CD14-positive monocyte (primary cell): Measurements from ENCODE around the gene KCNB1. TPM values are rescaled to one million over a fixed set of nuclear protein-coding genes. Genes with fewer than 3 reads are reported as not detected.

Source experiments
- DNase-seq, 3 donors: peaks; one replicate each; pipeline ENCODE4 v3.0.0-alpha.2; 2011 to 2022
- H2AFZ ChIP-seq: 2 replicates; pipeline ENCODE4 v1.6.0; 2012; ENCODE audit warnings: mild to moderate bottlenecking, low read depth, low read length, inconsistent platforms; ENCODE audit not compliant: insufficient read depth, poor library complexity, severe bottlenecking
- H3K27ac ChIP-seq, 2 donors: 1 replicate in 1 of 2; 2 replicates in 1 of 2; pipeline ENCODE4 v1.5.1; 2012 to 2013; ENCODE audit warnings: low read length in 2 of 2, control low read depth in 1 of 2, inconsistent platforms in 1 of 2, low read depth in 1 of 2, mild to moderate bottlenecking in 1 of 2
- H3K27me3 ChIP-seq, 2 donors: one replicate each; pipeline versions ENCODE4 v1.6.0 to v1.6.1; 2011 to 2013; ENCODE audit warnings: low read length in 2 of 2; ENCODE audit not compliant: control insufficient read depth in 2 of 2, insufficient read depth in 2 of 2
- H3K36me3 ChIP-seq, 2 donors: replicated peaks in 1 of 2; 1 replicate in 1 of 2; 2 replicates in 1 of 2; pipeline versions ENCODE4 v1.5.1 to v1.6.1; 2012 to 2013; ENCODE audit warnings: low read length in 2 of 2, control low read depth in 1 of 2, inconsistent platforms in 1 of 2, mild to moderate bottlenecking in 1 of 2; ENCODE audit not compliant: insufficient read depth in 2 of 2, control insufficient read depth in 1 of 2
- H3K4me1 ChIP-seq, 2 donors: 1 replicate in 1 of 2; 2 replicates in 1 of 2; pipeline versions ENCODE4 v1.5.1 to v1.6.1; 2012 to 2013; ENCODE audit warnings: low read length in 2 of 2, control low read depth in 1 of 2, inconsistent platforms in 1 of 2, mild to moderate bottlenecking in 1 of 2, moderate library complexity in 1 of 2; ENCODE audit not compliant: insufficient read depth in 2 of 2, control insufficient read depth in 1 of 2
- H3K4me2 ChIP-seq: replicated peaks from 2 replicates; pipeline ENCODE3; 2012; ENCODE audit warnings: low read length, moderate library complexity, mild to moderate bottlenecking; ENCODE audit not compliant: poor library complexity, severe bottlenecking; ENCODE audit errors: extremely low read depth
- H3K4me3 ChIP-seq, 3 experiments: fragments of 200-600 bp in 1 of 3; sonication (generic) in 1 of 3; replicated peaks in 1 of 3; 1 replicate in 2 of 3; 2 replicates in 1 of 3; pipeline ENCODE4 v1.5.1; 2011 to 2013; ENCODE audit warnings: low read length in 3 of 3, mild to moderate bottlenecking in 3 of 3, control low read depth in 2 of 3, low read depth in 2 of 3, inconsistent platforms in 1 of 3, moderate library complexity in 1 of 3
- H3K79me2 ChIP-seq: 2 replicates; pipeline ENCODE4 v1.6.0; 2012; ENCODE audit warnings: mild to moderate bottlenecking, control low read depth, inconsistent platforms, low read length, moderate library complexity; ENCODE audit not compliant: insufficient read depth
- H3K9ac ChIP-seq: 2 replicates; pipeline ENCODE4 v1.6.0; 2017; ENCODE audit warnings: low read length, mild to moderate bottlenecking; ENCODE audit not compliant: insufficient read depth, poor library complexity, severe bottlenecking
- H3K9me3 ChIP-seq, 2 donors: replicated peaks in 1 of 2; 1 replicate in 1 of 2; 2 replicates in 1 of 2; pipeline versions ENCODE4 v1.5.1 to v1.6.1; 2012 to 2013; ENCODE audit warnings: low read length in 2 of 2, control low read depth in 1 of 2; ENCODE audit not compliant: control insufficient read depth in 1 of 2, insufficient read depth in 1 of 2
- H4K20me1 ChIP-seq: 2 replicates; pipeline ENCODE4 v1.6.0; 2012; ENCODE audit warnings: mild to moderate bottlenecking, low read length, control low read depth, moderate library complexity; ENCODE audit not compliant: insufficient read depth
- H3K27ac Mint-ChIP-seq, 7 donors: one replicate each; pipeline ENCODE4 v1.8.0; 2020; ENCODE audit warnings: mild to moderate bottlenecking in 7 of 7, mixed read lengths in 7 of 7, moderate library complexity in 6 of 7, inconsistent platforms in 2 of 7
- H3K27me3 Mint-ChIP-seq, 3 donors: one replicate each; pipeline ENCODE4 v1.8.0; 2021 to 2022; ENCODE audit warnings: low read depth in 3 of 3, mild to moderate bottlenecking in 3 of 3, mixed read lengths in 3 of 3, moderate library complexity in 3 of 3, inconsistent platforms in 1 of 3
- H3K36me3 Mint-ChIP-seq, 2 donors: one replicate each; pipeline ENCODE4 v1.8.0; 2020; ENCODE audit warnings: mixed read lengths in 2 of 2, inconsistent platforms in 1 of 2, mild to moderate bottlenecking in 1 of 2
- H3K4me1 Mint-ChIP-seq: one replicate; pipeline ENCODE4 v1.8.0; 2020; ENCODE audit warnings: mild to moderate bottlenecking, mixed read lengths
- H3K4me3 Mint-ChIP-seq, 2 donors: one replicate each; pipeline ENCODE4 v1.8.0; 2020; ENCODE audit warnings: mild to moderate bottlenecking in 2 of 2, mixed read lengths in 2 of 2, moderate library complexity in 1 of 2
- H3K9me3 Mint-ChIP-seq, 7 donors: one replicate each; pipeline ENCODE4 v1.8.0; 2020 to 2022; ENCODE audit warnings: mixed read lengths in 7 of 7, mild to moderate bottlenecking in 6 of 7, moderate library complexity in 6 of 7, inconsistent platforms in 2 of 7
- WGBS: methylation state at CpG from one replicate; pipeline ENCODE4 v1.1.5; 2013; ENCODE audit warnings: missing lambda C conversion rate; ENCODE audit not compliant: insufficient coverage; 5-methylcytosine and 5-hydroxymethylcytosine counted together
- intact Hi-C, 2 donors: fragments of 100-400 bp; cut with micrococcal nuclease; formaldehyde crosslinking; loops; one replicate each; pipeline versions ENCODE4 v1.15.0 to v1.15.1; 2023
- polyA plus RNA-seq, 3 donors: library from polyadenylated mRNA; depleted of rRNA in 1 of 3; unstranded in 2 of 3; stranded (reverse) in 1 of 3; fragments of 300-500 nt in 2 of 3; fragments of >200 nt in 1 of 3; fragmentation: Illumina TruSeq in 2 of 3; gene quantifications; 1 replicate in 2 of 3; 2 replicates in 1 of 3; pipeline ENCODE4 v1.2.3, GENCODE V29; 2012 to 2021
- TF ChIP-seq, protein P1 (sequence below): fragments of 200-600 bp; IDR thresholded peaks from one replicate; pipeline ENCODE4 v1.8.0; 2022; ENCODE audit warnings: antibody characterized with exemption, mild to moderate bottlenecking

The KCNB1 gene
- polyA plus RNA-seq, 3 donors, result not detected

DNA sequence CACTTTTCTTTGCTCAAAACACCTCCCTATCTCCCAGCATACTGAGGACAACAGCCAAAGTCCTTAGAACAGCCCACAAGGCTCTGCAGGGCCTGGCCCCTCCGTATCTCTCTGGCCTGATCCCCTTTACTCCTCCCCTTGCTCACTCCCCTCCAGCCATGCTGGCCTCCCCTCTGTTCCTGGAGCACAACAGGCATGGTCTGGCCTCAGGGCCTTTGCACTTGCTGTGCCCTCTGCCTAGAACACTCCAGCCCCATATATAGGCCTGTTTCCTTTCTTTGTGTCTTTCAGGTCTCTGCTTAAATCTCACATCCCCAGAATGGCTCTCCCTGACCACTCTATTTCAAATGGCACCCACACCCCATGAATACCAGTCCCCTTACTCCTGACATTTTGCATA lies 62.7 kb downstream of the KCNB1 start:
- Histone ChIP-seq H3K79me2 (no peaks in the 10 kb centered on the region), H3K9ac (no peak overlapping the region), H3K27me3 (no peaks in the 10 kb centered on the region), H3K4me1 (no peaks in the 10 kb centered on the region), H3K27ac (no peak overlapping the region), H4K20me1 (no peaks in the 10 kb centered on the region), H3K36me3 (no peaks in the 10 kb centered on the region), H3K4me3 (no peak overlapping the region), H2AFZ (no peak overlapping the region), H3K9me3 (no peaks in the 10 kb centered on the region), H3K4me2 (no peak overlapping the region)
- no peak overlapping the region for H3K4me3 Mint-ChIP-seq
- intact Hi-C loops, result no loop called here
- peaks cover 0 to 2% (median 0%) of the 10 kb centered on the region in 7 donors for H3K9me3 Mint-ChIP-seq
- peaks cover 1% of the 10 kb centered on the region for H3K4me1 Mint-ChIP-seq
- H3K36me3 Mint-ChIP-seq, result no peaks in the 10 kb centered on the region
- H3K27ac Mint-ChIP-seq, result peak overlapping the region in 1 of 7 donors; percentile 2
- H3K27me3 Mint-ChIP-seq, result peaks cover 5 to 8% (median 7%) of the 10 kb centered on the region in 3 donors
- WGBS, result 100% methylated on average over 1 of the region's 1 CpG
- DNase-seq, result no peak
- TF ChIP-seq, protein P1, sequence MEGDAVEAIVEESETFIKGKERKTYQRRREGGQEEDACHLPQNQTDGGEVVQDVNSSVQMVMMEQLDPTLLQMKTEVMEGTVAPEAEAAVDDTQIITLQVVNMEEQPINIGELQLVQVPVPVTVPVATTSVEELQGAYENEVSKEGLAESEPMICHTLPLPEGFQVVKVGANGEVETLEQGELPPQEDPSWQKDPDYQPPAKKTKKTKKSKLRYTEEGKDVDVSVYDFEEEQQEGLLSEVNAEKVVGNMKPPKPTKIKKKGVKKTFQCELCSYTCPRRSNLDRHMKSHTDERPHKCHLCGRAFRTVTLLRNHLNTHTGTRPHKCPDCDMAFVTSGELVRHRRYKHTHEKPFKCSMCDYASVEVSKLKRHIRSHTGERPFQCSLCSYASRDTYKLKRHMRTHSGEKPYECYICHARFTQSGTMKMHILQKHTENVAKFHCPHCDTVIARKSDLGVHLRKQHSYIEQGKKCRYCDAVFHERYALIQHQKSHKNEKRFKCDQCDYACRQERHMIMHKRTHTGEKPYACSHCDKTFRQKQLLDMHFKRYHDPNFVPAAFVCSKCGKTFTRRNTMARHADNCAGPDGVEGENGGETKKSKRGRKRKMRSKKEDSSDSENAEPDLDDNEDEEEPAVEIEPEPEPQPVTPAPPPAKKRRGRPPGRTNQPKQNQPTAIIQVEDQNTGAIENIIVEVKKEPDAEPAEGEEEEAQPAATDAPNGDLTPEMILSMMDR, result no peak

- Histone ChIP-seq H3K36me3 (no peaks in the 10 kb centered on the region), H4K20me1 (no peaks in the 10 kb centered on the region), H3K27ac (no peak overlapping the region), H3K79me2 (no peaks in the 10 kb centered on the region), H3K9me3 (no peaks in the 10 kb centered on the region), H3K27me3 (no peaks in the 10 kb centered on the region), H3K4me2 (no peak overlapping the region), H3K9ac (no peak overlapping the region), H2AFZ (no peak overlapping the region), H3K4me3 (no peak overlapping the region), H3K4me1 (no peaks in the 10 kb centered on the region)
- H3K27ac Mint-ChIP-seq, result no peak overlapping the region
- no CpG with 5 or more reads among the region's 7 CpGs for WGBS
- no peak for DNase-seq
- intact Hi-C loops, result no loop called here
- H3K4me3 Mint-ChIP-seq, result no peak overlapping the region
- peaks cover 1% of the 10 kb centered on the region for H3K4me1 Mint-ChIP-seq
- TF ChIP-seq, protein P1, result no peak
- no peaks in the 10 kb centered on the region for H3K36me3 Mint-ChIP-seq
- no peaks in the 10 kb centered on the region for H3K9me3 Mint-ChIP-seq
- H3K27me3 Mint-ChIP-seq, result peaks cover 5 to 7% (median 6%) of the 10 kb centered on the region in 3 donors
These were observed 63.7 kb downstream of the KCNB1 start for GRCh38 chr20:49418809-49419208.
